Mucosa of descending colon (tissue), 3 donors: ENCODE results near the gene STAMBP. TPM values are rescaled to one million over a fixed set of nuclear protein-coding genes. Genes with fewer than 3 reads are reported as not detected.

Source experiments
- ATAC-seq: fragments of 200-7000 bp; cut with Tn5 transposase; one replicate; pipeline ENCODE4 v1.9.1; 2020; ENCODE audit warnings: mild to moderate bottlenecking, moderate library complexity
- DNase-seq, 3 donors: peaks; one replicate each; pipeline ENCODE4 v3.0.0-alpha.2; 2020
- H3K36me3 ChIP-seq: fragments of 200-600 bp; one replicate; pipeline ENCODE4 v1.8.0; 2021; ENCODE audit warnings: low read depth, mild to moderate bottlenecking
- H3K4me1 ChIP-seq: fragments of 200-600 bp; one replicate; pipeline ENCODE4 v1.8.0; 2021; ENCODE audit warnings: low read depth, mild to moderate bottlenecking
- H3K4me3 ChIP-seq: fragments of 200-600 bp; one replicate; pipeline ENCODE4 v1.8.0; 2021; ENCODE audit warnings: mild to moderate bottlenecking
- H3K9me3 ChIP-seq: fragments of 200-600 bp; one replicate; pipeline ENCODE4 v1.8.0; 2021; ENCODE audit warnings: mild to moderate bottlenecking
- intact Hi-C, 2 donors: fragments of 100-400 bp; cut with DNase I in 1 of 2; cut with micrococcal nuclease in 1 of 2; formaldehyde crosslinking; loops; one replicate each; pipeline versions ENCODE4 v1.11.0 to v1.11.1; 2022; cut with DNase I, micrococcal nuclease
- total RNA-seq, 3 donors: library from RNA; stranded (reverse); fragmentation: NEBNext Ultra II Directional in 2 of 3; extraction: Animal tissue kit (Norgen Biotek cat#: 25700) in 2 of 3; gene quantifications; one replicate each; pipeline versions ENCODE4 v1.2.1 to v1.2.4, GENCODE V29; 2021 to 2023
- TF ChIP-seq, protein P1 (sequence below): fragments of 200-600 bp; IDR thresholded peaks from one replicate; pipeline ENCODE4 v1.8.0; 2022; ENCODE audit warnings: antibody characterized with exemption, mild to moderate bottlenecking
- donor health status: DM: no; HTN: no; CAD: no; lungs with moderate emphysema.
- donor health status: DM: no; HTN: no; CAD: no.
- donor health status: DM: no; HTN: yes; CAD: no.

STAMBP gene
- total RNA-seq, 3 donors from 2014 or later: 38.9 to 47.0 (median 42.5) TPM

DNA sequence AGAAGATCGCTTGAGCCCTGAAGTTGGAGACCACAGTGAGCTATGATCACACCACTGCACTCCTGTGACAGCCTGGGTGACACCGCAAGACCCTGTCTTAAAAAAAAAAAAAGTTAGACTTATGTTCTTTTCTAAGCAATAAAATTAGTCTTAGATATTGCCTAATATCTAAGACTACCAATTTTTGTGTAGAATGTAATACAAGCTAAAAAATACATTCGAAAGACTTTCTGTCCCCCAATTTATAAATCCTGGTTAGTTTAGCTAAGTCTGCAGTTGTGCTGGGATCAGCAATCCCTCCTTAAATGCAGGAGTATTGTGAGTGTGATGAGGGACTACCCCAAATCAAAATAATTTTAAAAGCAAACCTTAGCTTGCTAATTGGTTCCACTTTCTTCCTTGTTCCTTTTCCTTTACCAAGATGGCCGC lies 358 bp upstream of the STAMBP start:
- Histone ChIP-seq H3K36me3 (no peaks in the 10 kb centered on the region), H3K4me1 (peaks cover 15% of the 10 kb centered on the region), H3K9me3 (no peaks in the 10 kb centered on the region), H3K4me3 (no peak overlapping the region)
- intact Hi-C loops: no loop called here
- DNase-seq (no peak), ATAC-seq (no peak)
- TF ChIP-seq, protein P1, sequence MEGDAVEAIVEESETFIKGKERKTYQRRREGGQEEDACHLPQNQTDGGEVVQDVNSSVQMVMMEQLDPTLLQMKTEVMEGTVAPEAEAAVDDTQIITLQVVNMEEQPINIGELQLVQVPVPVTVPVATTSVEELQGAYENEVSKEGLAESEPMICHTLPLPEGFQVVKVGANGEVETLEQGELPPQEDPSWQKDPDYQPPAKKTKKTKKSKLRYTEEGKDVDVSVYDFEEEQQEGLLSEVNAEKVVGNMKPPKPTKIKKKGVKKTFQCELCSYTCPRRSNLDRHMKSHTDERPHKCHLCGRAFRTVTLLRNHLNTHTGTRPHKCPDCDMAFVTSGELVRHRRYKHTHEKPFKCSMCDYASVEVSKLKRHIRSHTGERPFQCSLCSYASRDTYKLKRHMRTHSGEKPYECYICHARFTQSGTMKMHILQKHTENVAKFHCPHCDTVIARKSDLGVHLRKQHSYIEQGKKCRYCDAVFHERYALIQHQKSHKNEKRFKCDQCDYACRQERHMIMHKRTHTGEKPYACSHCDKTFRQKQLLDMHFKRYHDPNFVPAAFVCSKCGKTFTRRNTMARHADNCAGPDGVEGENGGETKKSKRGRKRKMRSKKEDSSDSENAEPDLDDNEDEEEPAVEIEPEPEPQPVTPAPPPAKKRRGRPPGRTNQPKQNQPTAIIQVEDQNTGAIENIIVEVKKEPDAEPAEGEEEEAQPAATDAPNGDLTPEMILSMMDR: no peak

DNA sequence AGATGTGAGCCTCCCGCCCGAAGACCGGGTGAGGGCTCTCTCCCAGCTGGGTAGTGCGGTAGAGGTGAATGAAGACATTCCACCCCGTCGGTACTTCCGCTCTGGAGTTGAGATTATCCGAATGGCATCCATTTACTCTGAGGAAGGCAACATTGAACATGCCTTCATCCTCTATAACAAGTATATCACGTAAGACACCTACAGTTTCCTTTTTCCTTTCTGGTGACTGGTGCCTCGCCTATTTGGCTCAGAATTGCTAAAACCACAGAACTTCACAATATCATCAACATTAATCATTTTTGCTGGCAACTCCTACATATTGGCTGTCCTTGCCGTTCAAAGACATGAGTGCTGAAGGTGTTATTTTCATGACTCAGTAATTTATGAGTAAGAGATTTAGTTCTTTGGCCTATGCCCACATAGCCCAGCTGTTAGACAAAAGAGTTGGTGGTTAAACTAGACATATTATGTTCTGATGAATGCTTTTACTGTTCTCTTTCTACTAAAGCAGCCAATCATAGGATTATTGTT lies 2.2 kb downstream of the STAMBP start:
- Histone ChIP-seq H3K4me3 (no peak overlapping the region), H3K4me1 (peaks cover 11% of the 10 kb centered on the region), H3K36me3 (no peaks in the 10 kb centered on the region), H3K9me3 (no peaks in the 10 kb centered on the region)
- ATAC-seq (no peak), DNase-seq (no peak)
- intact Hi-C loops: no loop called here
- TF ChIP-seq, protein P1: no peak

DNA sequence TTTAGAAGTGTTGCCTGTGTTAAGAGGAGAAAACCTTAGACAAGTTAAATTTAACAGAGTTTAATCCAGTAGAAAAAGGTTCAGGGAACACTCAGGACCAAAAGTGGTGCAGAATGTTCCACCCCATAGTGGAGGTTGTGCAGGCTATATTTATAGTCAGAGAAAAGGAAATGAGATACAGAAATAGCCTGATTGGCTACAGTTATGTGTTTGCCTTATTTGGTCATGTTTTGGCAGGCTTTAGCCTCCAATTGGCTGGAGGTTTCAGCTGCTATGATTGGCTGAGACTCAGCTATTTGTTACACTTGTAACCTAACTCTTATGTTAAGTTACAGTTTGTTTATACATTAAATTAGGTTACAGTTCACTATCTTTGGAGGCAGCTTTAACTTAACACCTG lies 4.2 kb downstream of the STAMBP start:
- intact Hi-C loops: no loop called here
- TF ChIP-seq, protein P1: no peak

DNA sequence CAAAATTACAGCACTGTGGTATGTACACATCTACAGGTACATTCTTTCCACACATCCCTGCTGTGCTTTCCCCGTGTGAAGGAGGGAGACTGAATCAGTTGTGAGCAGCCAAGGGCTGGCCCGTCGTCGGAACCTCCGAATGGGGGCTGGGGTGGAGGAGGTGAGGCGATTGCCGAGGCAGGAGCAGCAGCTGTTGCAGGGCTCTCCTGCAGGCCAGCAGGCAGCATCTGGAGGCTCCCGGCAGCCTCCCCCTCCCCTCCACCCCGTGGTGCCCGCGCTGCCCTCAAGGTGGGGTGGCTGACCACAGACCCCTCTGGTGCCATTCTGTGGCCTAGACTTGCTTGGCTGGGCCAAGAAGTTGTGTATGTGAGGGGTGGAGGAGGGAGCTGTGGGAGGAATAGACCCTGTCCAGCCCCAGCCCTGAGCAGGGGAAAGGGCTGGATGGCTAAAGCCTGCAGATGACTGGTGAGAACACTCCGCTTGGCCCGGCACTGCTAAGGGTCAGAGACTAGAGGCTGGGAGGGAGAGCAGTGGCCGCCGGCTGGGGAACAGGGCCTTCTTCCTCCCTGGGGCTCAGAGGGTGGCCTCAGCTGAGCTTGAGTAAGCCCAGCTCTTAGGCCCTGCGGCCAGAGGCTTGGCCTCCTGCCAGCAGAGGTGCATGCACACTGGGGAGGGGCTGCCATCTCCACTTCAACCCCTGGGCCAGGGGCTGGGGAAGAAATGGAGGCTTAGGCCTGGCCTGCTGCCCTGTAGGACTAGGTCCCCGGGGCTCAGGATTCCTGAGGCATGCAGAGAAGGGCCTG lies 7.6 kb downstream of the STAMBP start:
- DNase-seq (peak in 1 of 3 donors; percentile 29), ATAC-seq (no peak)
- no peaks in the 10 kb centered on the region for H3K9me3 ChIP-seq
- intact Hi-C loops: no loop called here
- no peak overlapping the region for H3K4me3 ChIP-seq
- peaks cover 3% of the 10 kb centered on the region for H3K4me1 ChIP-seq
- TF ChIP-seq, protein P1: no peak
- H3K36me3 ChIP-seq: no peaks in the 10 kb centered on the region

More for the DNA sequence above, 4.2 kb downstream of the STAMBP start:
- no peak for ATAC-seq
- H3K4me1 ChIP-seq: peaks cover 11% of the 10 kb centered on the region
- no peaks in the 10 kb centered on the region for H3K9me3 ChIP-seq
- no peak for DNase-seq
- H3K4me3 ChIP-seq: no peak overlapping the region
- H3K36me3 ChIP-seq: no peaks in the 10 kb centered on the region

DNA sequence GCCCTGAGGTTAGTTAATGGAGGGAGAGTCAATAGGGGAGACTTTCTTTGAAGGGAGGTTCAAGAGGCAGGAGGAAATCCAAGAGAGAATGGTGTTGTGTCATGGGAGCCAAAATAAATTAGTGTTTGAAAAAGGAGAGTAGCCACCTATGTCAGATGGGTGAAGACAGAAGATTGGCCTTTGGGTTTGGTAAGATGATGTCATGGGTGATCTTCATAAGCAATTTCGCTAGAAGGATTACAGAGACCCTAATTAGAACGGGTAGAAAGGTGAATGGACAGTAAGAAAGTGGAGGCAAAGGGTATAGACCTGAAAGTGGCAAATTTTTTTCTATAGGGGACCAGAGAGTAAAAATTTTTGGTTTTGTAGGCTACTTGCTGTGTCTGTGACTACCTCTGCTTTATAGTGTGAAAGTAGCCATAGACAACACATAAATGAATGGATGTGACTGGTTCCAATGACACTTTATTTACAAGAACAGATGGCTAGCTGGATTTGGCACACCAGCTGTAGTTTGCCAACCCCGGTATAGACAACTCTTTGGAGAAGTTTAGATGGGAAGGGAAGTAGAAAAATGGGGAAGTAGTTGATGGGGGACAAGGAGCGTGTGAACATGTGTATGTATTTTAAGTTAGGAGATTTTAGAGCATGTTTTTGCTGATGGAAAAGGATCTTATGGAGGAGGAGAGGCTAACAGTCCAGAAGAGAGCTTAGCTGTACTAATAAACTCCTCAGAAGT lies 9.3 kb downstream of the STAMBP start:
- Histone ChIP-seq H3K4me1 (peaks cover 7% of the 10 kb centered on the region), H3K36me3 (no peaks in the 10 kb centered on the region), H3K9me3 (no peaks in the 10 kb centered on the region), H3K4me3 (no peak overlapping the region)
- intact Hi-C loops: no loop called here
- no peak for DNase-seq
- ATAC-seq: no peak
- TF ChIP-seq, protein P1: no peak
